ENCODE data around the gene GRID1.

Gene GRID1

GRCh38 chr10:85787393-85787792, 579.2 kb downstream of the GRID1 start:
- TF ChIP-seq CTCF (IDR thresholded peaks at IDR 0.05), result no peak
- TF ChIP-seq ZFX (IDR thresholded peaks at IDR 0.05; ENCODE audit: borderline replicate concordance), result no peak
- H3K27ac ChIP-seq, result no peak overlapping the region

GRCh38 chr10:85786401-85786899, 580.1 kb downstream of the GRID1 start:
- TF ChIP-seq CTCF (IDR thresholded peaks at IDR 0.05) (peak; percentile 32; the same call in 1 of the 2 replicates), ZFX (IDR thresholded peaks at IDR 0.05; ENCODE audit: borderline replicate concordance) (no peak)
- H3K27ac ChIP-seq, result no peak overlapping the region

- no peak overlapping the region for H3K27ac ChIP-seq
- TF ChIP-seq CTCF (IDR thresholded peaks at IDR 0.05) (no peak), ZFX (IDR thresholded peaks at IDR 0.05; ENCODE audit: borderline replicate concordance) (no peak)
Measured at GRCh38 chr10:85784792-85785191, 581.8 kb downstream of the GRID1 start.

GRCh38 chr10:85781404-85781803, 585.2 kb downstream of the GRID1 start:
- TF ChIP-seq CTCF (IDR thresholded peaks at IDR 0.05), result no peak
- no peak for TF ChIP-seq ZFX (IDR thresholded peaks at IDR 0.05; ENCODE audit: borderline replicate concordance)
- no peak overlapping the region for H3K27ac ChIP-seq

- no peak overlapping the region for H3K27ac ChIP-seq
- TF ChIP-seq CTCF (IDR thresholded peaks at IDR 0.05) (no peak), ZFX (IDR thresholded peaks at IDR 0.05; ENCODE audit: borderline replicate concordance) (no peak)
Measured at GRCh38 chr10:85778074-85778473, 588.5 kb downstream of the GRID1 start.

GRCh38 chr10:85767891-85768290, 598.7 kb downstream of the GRID1 start:
- H3K27ac ChIP-seq, result no peak overlapping the region
- TF ChIP-seq ZFX (IDR thresholded peaks at IDR 0.05; ENCODE audit: borderline replicate concordance), result no peak
- no peak for TF ChIP-seq CTCF (IDR thresholded peaks at IDR 0.05)

- TF ChIP-seq CTCF (IDR thresholded peaks at IDR 0.05), result no peak
- H3K27ac ChIP-seq, result no peak overlapping the region
Measured at GRCh38 chr10:85764108-85764507, 602.5 kb downstream of the GRID1 start.

All from 22Rv1 (cell line).